NCI-H146 (cell line): ENCODE results near the gene RABIF.
"Not testable (repeated sequence)": the region's sequence is repeated elsewhere in the genome, so short reads cannot be mapped to it uniquely, and the experiment has no call there.

Experiments
- DNase-seq: peaks from one replicate; lab custom pipeline; 2025; lab: John Stamatoyannopoulos, UW

The RABIF gene

DNA sequence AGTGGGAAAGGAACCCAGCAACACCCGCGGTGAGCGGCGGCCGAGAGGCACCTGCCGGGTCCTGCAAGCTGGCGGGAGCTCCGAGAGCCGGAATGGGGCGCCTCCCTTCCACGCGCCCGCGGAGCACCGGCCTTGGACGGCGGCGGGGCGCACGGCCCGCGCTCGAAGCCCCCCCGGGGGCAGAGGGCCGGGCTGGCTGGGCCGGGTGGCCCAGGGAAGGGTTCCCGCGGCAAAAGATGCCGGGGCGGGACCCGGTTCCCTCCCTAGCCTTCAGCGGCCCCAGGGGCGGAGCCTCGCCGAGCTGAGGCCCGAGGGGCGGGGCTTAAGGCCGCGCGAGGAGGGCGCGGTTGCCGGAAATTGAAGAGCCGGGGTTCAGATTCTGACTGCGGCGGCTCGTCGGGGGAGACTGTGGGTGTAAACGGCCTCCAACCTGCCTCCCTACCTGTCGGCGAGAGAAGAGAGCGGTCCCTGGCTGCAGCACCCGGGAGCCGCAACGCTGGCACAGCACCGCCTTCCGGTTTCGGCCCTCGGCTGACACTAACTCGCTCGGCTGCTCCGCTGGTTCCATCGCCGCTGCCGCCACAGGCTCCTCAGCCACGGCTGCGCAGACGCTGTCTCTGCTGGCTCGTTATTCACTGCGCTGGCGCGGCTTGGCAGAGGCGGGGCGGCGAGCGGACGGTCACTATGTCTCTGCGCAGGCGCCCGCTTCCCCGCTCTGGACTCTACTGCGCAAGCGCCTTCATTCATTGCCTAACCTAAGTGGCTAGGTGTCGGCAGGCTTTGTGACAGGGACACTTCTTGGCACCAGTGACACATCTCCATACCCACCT lies at the start of gene RABIF:
Gene RABIF (minus strand): TSS at position 619 of the 830 bp plus-strand sequence. CDS start 51 bp downstream, at position 568.
- DNase-seq = peak; percentile 96

GRCh38 chr1:202938287-202938925 lies 49.5 kb upstream of the RABIF start:
- peak; percentile 5 for DNase-seq

GRCh38 chr1:202936409-202936808 lies 47.5 kb upstream of the RABIF start:
- DNase-seq = not testable (repeated sequence)

DNA sequence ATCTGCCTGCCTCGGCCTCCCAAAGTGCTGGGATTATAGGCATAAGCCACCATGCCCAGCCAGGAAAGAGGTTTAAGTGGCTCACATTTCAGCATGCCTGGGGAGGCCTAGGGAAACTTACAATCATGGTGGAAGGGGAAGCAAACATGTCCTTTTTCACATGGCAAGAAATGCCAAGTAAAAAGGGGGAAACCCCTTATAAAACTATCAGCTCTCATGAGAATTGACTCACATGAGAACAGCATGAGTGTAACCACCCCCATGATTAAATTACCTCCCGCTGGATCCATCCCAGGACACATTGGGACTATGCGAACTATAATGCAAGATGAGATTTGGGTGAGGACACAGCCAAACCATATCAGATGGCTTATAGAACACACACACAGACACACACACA lies 46.9 kb upstream of the RABIF start:
- no peak for DNase-seq

- no peak for DNase-seq
Observed at GRCh38 chr1:202934755-202935154, 45.8 kb upstream of the RABIF start.

- DNase-seq = no peak
Observed at GRCh38 chr1:202932476-202932875, 43.5 kb upstream of the RABIF start.

- peak; percentile 98 for DNase-seq
Observed at GRCh38 chr1:202926581-202927491, 37.9 kb upstream of the RABIF start, which contains the start of gene KLHL12. TSS of gene KLHL12 (minus strand) at chr1:202927234. CDS start at chr1:202925162, 2,072 bp downstream.

DNA sequence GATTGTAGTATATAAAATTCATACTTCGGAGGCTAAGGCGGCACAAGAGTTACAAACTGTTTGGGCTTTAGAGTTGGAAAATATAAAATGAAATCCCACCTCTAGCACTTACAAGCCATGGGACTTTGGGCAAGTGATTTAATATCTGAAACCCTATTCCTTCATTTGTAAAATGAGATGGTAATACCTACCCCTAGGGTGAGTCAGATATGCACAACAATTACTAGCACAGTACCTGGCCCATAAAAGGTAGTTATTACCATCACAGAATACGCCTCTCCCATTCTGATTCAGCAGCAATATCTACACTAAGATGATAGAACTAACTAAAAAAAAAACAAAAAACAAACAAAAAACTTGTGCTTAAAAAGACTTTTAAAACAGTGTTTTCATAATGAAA lies 34.6 kb upstream of the RABIF start:
- DNase-seq = peak; percentile 20

DNA sequence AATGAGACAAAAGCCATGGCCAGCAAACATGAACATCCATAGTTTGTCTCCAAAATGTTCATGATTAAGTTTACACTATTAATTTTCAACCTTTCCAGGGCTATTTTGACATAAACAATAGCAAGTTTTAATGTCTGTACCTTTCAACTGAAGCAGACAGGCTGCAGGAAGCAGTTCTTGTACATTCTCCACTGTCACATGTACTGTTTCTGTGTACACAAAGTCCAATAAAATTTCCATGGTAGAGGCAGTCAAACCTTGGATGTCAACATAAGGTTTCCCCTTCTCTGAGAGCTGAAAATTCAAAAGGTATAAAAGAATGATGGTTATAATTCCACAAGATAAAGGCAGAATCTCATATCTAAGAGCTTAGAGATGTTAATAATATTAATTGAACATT lies 30.7 kb upstream of the RABIF start:
- no peak for DNase-seq

DNA sequence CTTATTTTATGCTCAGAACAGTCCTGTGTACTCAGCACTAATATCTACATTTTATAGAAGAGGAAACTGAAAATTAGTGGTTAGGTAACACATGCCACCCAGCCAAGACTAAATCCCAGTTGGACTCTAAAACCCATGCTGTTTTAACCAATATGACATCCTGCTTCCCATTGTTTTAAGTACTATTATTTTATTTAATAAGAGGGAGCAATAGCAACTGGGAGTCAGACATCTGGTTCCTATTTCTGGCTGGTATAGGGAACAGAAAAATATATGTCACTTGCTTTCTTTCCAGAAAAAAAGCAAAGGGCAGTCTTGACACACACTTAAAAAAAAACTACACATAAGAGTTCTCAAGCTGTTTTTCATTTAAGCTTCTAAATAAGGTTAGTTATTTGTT lies 26.2 kb upstream of the RABIF start:
- DNase-seq = peak; percentile 54

DNA sequence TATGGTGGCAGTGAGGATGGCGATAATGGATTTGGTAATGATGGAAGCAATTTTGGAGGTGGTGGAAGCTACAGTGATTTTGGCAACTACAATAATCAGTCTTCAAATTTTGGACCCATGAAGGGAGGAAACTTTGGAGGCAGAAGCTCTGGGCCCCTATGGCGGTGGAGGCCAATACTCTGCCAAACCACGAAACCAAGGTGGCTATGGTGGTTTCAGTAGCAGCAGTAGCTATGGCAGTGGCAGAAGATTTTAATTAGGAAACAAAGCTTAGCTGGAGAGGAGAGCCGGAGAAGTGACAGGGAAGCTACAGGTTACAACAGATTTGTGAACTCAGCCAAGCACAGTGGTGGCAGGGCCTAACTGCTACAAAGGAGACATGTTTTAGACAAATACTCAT lies 23.5 kb upstream of the RABIF start:
- not testable (repeated sequence) for DNase-seq

DNA sequence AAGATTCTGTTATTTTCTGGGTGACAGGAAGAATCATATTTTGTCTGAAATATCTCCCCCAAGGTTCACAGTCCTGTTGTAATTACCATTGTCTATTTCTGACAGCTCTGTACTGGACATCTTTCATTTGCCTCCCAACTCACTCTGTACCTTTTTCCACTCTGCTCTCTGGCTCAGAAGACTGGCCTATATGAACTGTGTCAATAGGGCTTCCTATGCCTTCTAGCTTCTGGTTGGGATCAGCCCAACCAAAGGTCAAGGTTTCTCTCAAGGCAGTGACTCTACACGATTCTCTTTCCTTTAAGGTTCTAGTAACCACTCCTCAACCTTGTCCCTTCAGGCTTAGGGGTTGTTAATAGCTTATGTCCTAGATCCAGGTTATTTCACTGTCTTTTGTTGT lies 20.5 kb upstream of the RABIF start:
- DNase-seq = no peak

GRCh38 chr1:202908998-202909397 lies 20.0 kb upstream of the RABIF start:
- DNase-seq = no peak

DNA sequence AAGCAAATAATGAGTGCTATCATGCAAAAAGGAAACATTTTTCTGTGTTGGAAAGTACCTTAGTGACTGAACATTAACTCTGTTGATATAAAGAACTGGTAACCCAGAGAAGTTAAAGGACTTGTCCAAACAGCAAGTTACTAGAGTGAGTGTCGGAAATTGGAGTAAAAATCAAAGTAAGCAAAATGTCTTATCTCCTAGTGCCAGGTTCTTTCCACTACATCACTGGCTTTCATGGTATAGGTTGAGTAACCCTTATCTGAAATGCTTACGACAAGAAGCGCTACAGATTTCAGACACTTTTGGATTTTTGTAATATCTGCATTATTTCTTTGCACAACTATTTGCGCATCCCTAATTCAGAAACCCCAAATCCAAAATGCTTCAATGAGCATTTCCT lies 16.4 kb upstream of the RABIF start:
- no peak for DNase-seq

- not testable (repeated sequence) for DNase-seq
Observed at GRCh38 chr1:202903808-202904207, 14.9 kb upstream of the RABIF start.

DNA sequence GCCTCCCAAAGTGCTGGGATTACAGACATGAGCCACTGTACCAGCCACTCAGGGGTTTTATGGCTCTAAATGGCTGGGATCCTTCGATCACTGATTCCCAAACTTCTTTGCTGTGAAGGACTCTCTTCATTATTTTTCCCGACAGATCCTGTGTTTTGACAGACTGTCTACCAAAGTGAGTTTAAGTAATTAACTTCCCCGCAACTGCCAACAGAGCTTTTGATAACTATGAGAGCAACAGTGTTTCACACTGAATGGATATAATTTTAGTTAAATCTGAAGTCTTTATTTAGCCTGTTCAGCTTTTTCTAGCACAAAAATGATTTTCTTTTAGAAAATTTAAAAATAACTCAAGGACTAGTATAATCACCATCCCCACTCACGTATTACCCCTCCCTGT lies 12.6 kb upstream of the RABIF start:
- DNase-seq = no peak

- DNase-seq = no peak
Observed at GRCh38 chr1:202892501-202892900, 3.6 kb upstream of the RABIF start.

DNA sequence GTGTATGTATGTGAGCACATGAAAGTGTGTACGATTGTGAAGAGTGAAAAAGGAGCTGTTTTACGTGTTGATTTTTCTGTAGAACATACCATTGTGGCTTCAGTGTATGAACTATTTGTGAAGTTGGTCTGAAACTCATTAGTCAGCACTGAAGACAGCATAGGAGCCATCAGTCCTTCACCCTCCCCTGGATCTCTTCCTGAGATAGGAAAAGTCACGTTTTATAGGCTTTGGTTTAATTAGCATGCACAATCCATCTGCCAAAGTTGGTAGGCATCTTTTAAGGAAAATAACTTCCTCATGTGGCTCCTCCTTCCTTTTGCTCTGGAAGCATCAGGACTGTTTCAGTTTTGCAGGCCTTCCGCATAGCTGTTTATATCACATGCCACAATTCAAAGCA lies 1.4 kb upstream of the RABIF start:
- DNase-seq = no peak

GRCh38 chr1:202888221-202888530 lies 773 bp downstream of the RABIF start:
- DNase-seq = no peak

DNA sequence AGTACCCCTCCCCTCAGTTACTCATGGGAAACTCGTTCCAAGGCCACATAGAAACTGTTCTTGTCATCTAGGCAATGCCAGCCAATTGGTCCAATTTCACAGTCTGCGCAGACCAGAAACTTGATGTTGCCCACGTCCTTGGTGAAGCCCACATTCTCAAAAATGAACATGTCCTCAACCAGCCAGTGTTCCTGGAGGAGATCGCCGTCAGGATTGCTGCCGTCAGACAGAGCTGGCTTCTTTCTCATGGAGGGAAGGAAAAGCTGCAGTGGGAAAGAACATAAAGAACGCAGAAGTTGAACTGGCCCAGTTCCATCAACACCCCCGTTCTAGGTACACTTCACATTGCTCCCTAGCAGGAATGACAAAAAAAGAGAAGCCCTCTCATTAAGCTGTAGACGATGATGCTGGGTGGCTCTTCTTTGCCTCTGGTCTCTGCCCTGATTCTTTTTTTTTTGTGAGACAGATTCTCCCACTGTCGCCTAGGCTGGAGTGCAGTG lies 7.9 kb downstream of the RABIF start:
- DNase-seq = no peak

GRCh38 chr1:202880062-202880461 lies 8.9 kb downstream of the RABIF start:
- no peak for DNase-seq

DNA sequence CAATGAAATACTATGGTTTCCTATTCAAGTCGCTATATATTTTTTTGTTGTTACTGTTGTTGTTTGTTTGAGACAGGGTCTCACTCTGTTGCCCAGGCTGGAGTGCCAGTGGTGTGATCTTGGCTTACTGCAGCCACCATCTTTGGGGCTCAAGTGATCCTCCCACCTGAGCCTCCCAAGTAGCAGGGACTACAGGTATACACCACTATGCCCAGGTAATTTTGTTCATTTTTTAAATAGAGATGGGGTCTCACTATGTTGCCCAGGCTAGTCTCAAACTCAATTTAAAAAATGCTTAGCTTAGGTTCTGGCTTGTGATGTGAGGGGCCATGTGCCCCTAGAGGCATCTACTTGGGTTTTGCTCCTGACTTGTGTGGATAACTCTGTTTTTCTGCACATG lies 9.8 kb downstream of the RABIF start:
- DNase-seq = no peak
